SHP77 (cell line): ENCODE results near the gene VKORC1.
A peak's percentile ranks its signal among the peaks of the same experiment; 100 is the strongest.

Source experiments
- DNase-seq, 2 experiments: peaks; one replicate each; lab custom pipeline; 2025; lab: John Stamatoyannopoulos, UW

Gene VKORC1

DNA sequence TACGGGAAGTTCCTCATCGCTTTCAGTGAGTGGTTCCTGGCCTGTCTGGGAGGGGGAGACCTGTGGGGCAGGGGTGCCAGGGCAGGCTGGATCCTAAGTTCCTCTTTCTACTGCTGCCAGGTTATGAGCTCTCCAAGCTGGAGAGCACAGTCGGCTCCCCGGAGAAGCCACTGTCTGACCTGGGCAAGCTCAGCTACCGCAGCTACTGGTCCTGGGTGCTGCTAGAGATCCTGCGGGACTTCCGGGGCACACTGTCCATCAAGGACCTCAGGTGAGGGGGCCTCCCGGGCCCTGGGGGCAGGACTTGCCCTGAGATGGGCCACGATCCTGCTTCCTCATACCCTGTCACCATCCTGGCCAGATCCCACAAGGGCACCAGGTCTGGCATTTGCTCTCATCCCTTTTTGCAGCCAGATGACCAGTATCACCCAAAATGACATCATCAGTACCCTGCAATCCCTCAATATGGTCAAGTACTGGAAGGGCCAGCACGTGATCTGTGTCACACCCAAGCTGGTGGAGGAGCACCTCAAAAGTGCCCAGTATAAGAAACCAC is 35.8 kb upstream of the VKORC1 start:
- DNase-seq = no peak

DNA sequence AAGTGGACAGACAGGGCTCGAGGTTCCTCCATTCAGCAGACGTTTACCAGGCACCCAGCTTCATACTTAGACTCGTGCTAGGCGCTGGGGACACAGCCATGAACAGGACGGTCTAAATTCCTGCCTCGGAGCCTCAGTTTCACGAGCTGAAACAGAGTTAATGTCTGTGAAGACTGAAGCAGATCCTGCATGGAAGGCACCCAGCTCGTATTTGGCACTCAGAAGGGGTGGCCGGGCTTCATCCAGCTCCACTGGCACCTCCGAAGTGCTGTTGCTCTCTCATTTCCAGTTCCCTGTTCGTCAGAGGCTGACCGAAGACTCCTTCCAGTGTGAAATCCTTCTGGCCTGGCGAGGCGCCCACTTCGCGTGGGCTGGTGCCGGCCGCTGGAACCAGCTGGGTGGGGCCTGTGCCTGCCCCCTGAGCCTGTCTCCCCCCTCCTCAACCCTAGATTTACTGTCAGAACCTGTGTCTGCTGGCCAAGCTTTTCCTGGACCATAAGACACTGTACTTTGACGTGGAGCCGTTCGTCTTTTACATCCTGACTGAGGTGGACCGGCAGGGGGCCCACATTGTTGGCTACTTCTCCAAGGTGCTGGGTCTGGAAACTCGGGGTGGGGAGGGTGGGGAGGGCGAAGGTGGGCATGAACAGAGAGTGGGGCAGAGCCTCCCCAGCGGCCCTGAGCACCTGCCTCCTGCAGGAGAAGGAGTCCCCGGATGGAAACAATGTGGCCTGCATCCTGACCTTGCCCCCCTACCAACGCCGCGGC is 35.2 kb upstream of the VKORC1 start:
- DNase-seq = no peak

DNA sequence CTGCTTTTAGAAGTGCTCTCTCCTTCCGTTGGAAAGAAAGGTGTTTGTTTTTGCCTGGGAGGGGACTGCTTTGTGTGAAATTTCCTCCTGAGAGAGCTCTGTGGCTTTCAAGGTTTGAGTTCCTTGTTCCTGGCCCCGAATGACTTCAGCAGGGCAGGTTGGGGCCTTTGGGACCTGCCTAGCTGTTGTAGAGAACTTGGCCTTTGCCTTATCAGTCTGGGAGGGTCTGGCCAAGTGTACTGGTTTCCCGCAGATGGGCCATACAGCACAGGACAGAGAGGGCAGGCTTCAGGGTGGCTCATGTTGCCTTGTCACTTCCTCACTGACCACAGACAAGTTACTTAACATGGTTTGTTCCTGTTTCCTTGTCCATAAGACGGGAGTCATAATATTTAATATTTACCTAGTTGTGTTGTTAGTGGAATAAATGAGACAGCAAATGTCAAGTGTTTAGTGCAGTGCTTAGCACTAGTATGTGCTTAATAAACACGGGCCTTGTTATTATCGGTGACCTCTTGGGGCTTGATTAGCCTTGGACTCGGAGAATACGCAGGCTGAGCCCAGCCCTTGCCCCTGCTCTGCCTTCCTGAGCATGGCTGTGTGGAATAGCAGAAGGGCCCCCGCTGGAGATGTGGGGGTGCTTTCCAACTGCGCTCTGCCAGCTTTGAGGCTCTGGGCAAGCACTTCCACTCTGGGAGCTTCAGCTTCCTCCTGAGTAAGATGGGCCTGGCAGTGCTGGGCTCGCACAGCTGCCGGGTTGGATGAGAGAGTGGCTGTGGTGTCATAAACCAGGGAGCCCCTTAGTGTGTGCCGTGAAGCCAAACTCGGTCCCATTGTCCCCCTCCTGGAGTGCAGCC is 34.3 kb upstream of the VKORC1 start:
- no peak for DNase-seq

DNA sequence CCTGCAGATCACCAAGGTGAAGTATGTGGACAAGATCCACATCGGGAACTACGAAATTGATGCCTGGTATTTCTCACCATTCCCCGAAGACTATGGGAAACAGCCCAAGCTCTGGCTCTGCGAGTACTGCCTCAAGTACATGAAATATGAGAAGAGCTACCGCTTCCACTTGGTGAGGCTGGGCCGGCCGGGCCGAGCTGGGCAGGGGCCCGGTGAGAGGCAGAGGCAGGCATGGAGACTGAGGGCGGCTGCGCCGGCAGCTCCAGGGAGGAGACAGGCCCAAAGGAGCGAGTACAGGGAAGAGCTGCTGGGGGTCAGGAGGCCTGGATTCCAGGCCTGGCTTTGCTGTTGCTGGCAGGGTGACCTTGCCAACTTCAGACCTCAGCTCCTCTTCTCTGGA is 32.6 kb upstream of the VKORC1 start:
- no peak for DNase-seq

DNA sequence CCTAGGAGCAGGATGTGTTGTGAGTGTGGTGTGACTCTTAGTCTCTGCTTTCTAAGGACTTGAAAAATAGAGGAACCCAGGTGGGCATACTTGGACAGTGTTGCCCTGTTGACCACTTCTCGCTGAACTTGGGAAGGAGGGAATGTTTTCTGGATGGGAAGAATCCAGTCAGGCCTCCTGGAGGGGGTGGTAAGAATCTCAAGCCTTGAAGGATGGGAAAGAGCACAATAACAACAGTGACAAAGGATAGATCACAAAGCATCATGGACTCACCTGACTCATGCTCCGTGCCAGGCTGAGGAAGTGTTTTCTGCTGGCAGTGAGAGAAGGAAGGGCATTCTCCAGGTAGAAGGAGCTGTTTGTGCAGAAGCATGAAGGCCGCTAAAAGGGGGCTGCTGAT is 31.2 kb upstream of the VKORC1 start:
- no peak for DNase-seq

DNA sequence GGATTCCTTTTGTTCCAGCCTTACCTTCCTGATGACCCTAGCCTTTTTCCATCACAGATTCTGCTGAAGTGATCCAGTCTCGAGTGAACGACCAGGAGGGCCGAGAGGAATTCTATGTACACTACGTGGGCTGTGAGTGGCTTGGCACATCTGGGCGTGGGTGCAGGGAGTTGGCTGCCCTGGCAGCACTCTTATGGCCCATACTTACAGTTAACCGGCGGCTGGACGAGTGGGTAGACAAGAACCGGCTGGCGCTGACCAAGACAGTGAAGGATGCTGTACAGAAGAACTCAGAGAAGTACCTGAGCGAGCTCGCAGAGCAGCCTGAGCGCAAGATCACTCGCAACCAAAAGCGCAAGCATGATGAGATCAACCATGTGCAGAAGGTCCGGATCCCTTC is 25.5 kb upstream of the VKORC1 start:
- DNase-seq = no peak

DNA sequence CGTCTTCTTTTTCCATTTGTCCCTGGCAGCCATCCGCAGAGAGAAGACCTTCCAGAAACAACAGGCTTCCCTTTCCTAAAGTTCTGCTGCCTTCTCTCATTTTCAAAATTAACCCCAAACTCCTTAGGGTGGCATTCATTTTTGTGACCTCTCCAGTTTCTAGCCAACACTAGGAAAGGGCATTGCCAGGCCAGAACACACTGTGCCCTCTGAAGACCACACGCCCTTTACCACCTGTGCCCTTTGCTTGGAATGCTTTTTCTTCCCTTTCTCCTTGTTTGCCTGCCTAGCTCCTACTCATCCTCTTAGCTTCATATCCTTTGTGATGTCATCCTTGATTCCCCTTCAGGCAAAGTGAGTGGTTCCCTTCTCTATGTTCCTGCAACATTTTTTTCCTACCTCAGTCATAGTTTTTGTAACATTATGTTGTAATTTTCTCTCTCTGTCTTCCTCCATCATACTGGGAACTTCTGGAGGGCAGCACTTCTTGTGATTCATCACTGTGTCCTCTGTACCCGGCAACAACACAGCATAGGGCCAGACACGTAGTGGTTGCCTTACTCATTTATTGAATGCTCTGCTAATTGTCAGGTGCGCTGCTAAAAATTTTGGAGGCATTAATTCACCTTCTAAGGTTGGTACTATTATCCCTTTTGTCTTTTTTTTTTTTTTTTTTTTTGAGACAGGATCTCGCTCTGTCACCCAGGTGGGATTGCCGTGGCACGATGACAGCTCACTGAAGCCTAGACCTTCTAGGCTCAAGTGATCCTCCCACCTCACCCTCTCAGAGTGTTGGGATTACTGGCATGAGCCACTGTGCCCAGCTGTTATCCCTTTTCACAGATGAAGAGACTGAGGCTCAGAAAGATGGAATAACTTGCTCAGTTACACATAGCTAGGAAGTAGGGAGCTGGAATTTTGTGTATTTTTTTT is 23.9 kb upstream of the VKORC1 start:
- DNase-seq = no peak

DNA sequence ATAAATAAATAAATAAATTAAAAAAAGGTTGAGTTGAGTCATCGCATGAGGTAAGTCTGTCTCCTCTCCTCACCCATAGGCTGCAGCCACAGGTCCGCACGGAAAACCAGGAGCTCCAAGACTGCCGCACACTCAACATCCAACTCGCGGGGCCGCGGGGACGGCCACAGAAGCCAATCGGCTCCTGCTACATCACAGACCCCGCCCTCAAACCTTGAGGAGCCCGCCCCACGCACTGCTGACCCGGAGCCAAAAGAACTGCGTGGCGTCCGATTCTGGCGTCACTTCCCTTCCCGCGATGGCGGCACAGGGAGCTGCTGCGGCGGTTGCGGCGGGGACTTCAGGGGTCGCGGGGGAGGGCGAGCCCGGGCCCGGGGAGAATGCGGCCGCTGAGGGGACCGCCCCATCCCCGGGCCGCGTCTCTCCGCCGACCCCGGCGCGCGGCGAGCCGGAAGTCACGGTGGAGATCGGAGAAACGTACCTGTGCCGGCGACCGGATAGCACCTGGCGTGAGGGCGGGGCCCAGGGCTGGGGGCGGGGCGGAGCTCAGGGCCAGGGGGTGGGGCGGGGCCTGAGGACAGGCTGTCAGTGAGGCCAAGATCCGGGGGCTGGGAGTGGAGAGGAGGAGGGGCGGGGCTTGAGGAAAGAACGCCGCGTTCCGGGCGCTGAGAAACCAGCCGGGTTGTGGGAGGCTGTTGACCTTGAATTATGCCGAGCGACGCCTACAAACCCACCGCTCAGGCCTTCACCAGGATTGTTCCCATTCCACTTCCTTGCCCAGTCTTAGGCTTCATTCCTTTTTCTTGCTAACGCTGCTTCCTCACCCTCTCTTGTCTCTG is 23.0 kb upstream of the VKORC1 start, which contains the start of gene KAT8:
Gene KAT8 (plus strand): TSS at position 281 of the 839 bp plus-strand sequence. CDS start 18 bp downstream, at position 299.
- peak; percentile 99 to 100 for DNase-seq

DNA sequence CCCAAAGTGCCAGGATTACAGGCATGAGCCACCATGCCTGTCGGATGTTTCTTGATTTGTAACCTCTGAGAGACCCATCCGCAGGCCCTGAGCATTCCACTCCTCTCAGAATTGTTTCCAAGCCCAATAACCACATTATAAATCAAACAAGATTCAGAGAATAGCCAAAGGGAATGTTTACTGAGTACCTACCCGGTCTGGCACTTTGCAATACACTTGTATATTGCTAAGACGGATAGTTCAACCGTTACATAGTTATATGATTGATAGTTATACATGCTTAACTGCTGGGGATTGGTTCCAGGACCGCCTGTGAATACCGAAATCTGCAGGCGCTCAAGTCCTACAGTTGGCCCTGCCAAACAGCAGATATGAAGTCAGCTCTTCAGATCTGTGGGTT is 19.9 kb upstream of the VKORC1 start:
- DNase-seq = no peak

DNA sequence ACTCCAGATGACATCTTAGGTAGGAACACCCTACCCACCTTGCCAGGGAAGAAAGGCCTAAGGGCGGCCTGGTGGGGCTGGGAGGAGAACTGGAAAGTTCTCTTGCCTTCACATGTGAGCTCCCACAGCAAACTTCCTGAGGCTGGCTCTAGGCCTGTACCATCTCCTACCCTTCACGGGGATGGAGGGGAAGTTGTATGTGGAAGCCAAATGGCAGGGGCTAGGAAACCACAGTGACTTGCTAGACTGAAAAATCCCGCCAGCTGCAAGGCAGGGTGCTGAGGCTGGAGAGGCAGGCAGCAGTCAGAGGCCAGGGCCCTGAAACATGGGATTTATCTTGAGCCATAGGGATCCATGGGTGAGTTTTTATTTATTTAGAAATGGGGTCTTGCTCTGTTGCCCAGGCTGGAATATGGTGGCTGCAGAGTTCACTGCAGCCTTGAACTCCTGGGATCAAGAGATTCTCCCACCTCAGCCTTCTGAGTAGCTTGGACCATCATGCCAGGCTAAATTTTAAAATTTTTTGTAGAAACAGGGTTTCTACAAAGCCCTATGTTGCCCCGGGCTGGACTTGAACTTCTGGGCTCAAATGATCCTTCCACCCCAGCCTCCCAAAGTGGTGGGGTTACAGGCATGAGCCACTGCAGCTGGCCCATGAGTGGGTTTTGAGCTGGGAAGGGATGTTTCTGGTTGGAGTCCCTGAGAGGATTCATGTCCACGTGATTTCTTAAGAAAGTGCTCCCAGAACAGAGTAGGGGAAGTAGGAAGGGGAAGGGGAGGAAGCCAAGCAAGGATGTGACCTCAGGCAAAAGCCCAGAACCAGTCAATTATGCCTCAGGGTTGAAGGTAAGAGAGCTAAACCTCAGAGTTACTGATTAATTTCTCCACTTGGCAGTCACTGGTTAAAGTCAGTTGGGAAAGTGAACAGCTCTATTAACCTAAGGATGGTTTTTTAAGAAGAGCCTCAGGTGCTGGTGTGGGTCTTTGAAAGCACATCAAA is 18.8 kb upstream of the VKORC1 start:
- no peak for DNase-seq

DNA sequence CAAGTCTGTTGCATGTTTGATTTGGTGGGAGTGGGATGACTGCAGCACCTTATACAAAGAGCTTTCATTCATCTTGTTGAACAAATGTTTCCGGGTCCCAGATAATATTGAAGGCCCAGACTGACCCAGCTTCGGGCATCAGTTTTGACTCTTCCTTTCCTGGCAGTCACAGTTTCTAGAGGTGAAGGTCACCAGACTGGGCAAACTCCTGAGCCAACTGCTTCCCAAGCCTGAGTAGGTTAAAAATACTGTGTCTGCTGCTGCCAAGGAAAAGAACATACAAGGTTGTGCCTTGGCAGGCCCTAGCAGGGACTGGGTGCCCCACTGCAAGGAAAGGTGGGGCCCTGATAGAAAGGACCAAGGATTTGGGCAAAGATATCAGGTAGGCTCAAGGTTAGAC is 18.1 kb upstream of the VKORC1 start:
- no peak for DNase-seq

DNA sequence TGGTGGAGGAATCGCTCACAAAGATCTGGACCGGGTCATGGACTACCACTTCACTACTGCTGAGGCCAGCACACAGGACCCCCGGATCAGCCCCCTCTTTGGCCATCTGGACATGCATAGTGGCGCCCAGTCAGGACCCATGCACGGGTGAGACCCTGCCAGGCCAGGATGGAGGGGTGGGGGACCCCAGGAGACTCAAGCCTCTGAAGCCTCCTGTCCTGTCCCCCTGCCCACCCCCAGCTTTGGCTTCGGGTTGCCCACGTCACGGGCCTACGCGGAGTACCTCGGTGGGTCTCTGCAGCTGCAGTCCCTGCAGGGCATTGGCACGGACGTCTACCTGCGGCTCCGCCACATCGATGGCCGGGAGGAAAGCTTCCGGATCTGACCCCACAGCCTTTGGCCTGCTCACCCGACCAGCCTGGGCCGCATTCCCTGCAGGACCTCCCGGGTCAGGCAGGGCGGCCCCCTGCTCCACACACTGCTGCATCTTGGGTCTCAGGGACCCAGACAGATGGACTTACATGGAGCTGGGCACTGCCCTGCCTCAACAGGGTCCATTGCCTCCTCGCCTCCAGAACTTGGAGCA is 17.4 kb upstream of the VKORC1 start:
- no peak for DNase-seq

DNA sequence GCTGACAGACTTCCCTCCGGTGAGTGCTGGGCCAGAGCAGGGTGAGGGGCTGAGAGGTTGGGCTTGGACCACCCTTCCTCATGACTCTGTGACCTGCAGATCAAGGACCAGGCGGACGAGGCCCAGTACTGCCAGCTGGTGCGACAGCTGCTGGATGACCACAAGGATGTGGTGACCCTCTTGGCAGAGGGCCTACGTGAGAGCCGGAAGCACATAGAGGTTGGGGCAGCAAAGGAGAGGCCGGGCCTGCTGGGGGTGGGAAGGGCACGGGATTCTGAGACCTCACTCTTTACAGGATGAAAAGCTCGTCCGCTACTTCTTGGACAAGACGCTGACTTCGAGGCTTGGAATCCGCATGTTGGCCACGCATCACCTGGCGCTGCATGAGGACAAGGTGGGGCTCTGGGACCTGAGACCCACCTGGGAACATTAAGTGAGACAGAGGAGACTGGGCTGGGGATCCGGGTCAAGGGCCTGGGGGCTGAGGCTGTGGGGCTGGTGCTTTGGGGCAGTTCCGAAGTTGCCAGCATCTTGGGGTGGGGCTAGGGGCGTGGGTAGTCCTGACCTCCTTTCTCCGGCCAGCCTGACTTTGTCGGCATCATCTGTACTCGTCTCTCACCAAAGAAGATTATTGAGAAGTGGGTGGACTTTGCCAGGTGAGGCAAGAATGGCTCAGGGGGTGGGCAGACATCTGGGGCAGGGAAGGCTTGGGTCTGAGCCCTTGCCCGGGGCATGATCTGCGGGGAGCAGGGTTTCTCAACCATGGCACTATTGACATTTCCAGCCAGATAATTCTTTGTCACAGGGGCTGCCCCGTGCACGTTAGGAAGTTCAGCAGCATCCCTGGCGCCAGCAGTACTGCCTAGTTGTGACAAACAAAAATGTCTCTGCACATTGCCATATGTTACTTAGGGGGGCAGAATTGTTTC is 15.8 kb upstream of the VKORC1 start:
- no peak for DNase-seq

DNA sequence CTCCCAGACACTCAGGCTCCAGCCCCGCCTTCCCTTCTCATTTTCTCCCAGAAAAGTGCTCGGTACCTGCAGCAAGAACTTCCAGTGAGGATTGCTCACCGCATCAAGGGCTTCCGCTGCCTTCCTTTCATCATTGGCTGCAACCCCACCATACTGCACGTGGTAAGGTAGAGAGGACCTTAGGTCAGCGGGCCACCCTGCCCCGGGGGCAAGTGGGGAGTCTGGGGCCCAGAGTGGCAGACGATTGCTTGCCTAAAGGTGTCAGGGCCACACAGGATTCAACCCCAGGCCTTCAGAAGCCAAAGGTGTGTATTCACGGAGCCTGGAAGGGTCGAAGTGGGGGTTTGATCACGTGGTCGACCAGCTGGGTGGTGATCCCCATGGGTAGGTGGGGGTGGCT is 15.0 kb upstream of the VKORC1 start:
- DNase-seq = no peak

DNA sequence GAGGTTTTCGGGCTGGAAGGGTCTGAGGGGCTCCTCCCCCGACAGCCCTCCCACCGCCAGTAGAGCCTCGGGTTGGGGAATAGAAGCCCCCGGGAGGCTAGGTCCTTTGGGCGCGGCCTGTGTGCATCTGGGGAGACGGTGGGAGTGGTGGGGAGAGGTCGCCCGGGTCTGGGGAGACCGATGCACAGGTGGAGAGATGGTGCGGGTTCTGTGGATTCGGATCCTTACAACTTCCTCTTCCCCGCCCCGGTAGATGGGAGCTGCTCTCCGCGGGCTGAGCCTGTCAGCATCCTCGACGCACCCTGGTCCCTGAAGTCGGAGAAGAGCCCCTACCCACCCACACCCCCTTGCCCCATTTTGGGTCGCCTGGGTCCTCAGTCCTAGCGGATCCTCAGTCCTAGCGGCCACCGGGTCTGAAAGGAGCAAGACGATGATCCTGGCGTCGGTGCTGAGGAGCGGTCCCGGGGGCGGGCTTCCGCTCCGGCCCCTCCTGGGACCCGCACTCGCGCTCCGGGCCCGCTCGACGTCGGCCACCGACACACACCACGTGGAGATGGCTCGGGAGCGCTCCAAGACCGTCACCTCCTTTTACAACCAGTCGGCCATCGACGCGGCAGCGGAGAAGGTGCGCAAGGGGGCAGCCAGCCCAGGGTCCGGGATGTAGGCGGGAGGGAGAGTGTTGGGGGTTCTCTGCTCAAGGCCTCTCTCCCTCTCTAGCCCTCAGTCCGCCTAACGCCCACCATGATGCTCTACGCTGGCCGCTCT is 14.4 kb upstream of the VKORC1 start:
- no peak for DNase-seq

DNA sequence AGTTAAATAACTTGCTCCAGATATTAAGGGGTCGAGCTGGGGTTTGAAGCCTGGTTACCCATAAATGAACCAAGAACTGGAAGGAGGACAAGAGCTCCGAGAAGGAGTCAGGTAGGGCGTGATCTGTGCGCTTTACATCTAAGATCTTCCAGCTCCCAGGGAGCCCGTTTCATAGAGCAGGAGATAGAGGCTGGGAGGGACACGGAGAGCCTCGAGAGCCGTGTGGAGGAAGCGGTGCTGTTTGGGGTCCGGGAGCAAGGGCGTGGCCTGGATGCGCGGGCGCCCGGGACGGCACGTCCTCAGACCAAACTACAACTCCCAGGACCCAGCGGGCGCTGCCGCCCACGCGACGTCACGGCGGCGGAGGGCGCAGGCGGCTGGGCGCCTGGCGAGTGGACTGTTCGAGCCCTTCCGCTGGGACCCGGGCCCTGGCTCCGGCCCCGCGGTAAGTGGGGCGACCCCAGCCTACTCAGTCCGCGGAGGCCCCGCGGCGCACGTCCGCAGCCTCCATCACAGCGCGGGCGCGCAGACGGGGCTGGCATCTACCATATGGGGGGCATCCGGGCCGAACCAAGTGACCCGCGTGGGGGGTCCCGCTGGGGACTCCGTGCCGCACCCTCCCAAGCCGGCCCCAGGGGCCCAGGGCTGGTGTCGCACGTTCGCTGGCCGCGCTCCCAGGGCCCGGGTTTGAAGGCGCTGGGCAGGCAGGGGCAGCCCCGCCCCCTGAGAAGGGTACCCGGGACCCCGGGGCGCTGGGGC is 13.6 kb upstream of the VKORC1 start, which contains the start of gene BCKDK:
Gene BCKDK (plus strand): TSS at position 352 of the 759 bp plus-strand sequence. CDS start 838 bp downstream, outside the sequence.
- peak; percentile 83 to 91 for DNase-seq
